T-cell (primary cell): ENCODE data around the gene DEFB131B. TPM values are rescaled to one million over a fixed set of nuclear protein-coding genes. Genes with fewer than 3 reads are reported as not detected.
A peak's percentile ranks its signal among the peaks of the same experiment; 100 is the strongest.
"Not testable (repeated sequence)": the region's sequence is repeated elsewhere in the genome, so short reads cannot be mapped to it uniquely, and the experiment has no call there.

Source experiments
- ATAC-seq, 4 experiments: fragments of 200-7000 bp in 3 of 4; fragments of 150-1000 bp in 1 of 4; cut with Tn5 transposase; replicated peaks in 1 of 4; 1 replicate in 3 of 4; 2 replicates in 1 of 4; pipeline ENCODE4 v1.10.0; 2021; ENCODE audit warnings: moderate library complexity in 3 of 4, mild to moderate bottlenecking in 2 of 4, moderate number of reproducible peaks in 1 of 4
- CTCF ChIA-PET, 2 donors: fragments of 300-600 bp; sonication (Branson Sonifier 250); formaldehyde crosslinking; loops; one replicate each; lab custom pipeline; 2022; ENCODE audit warnings: antibody characterized with exemption in 2 of 2; lab: Charles Lee
- POLR2A ChIA-PET, 2 donors: fragments of 300-600 bp; sonication (Branson Sonifier 250); formaldehyde crosslinking; loops; one replicate each; lab custom pipeline; 2022; ENCODE audit warnings: antibody characterized with exemption in 2 of 2; lab: Charles Lee
- DNase-seq, 35 experiments: peaks; one replicate each; pipeline versions ENCODE4 v3.0.0 to v3.0.0-alpha.2; 2013 to 2023
- H3K27ac ChIP-seq: one replicate; pipeline ENCODE4 v1.5.1; 2013; ENCODE audit warnings: low read length
- H3K27me3 ChIP-seq, 2 experiments: replicated peaks in 1 of 2; 1 replicate in 1 of 2; 2 replicates in 1 of 2; pipeline versions ENCODE4 v1.6.1 to v1.7.0; 2013; ENCODE audit warnings: low read length in 1 of 2, mixed read lengths in 1 of 2; ENCODE audit not compliant: control insufficient read depth in 2 of 2, insufficient read depth in 2 of 2; ENCODE audit errors: extremely low read depth in 1 of 2
- H3K36me3 ChIP-seq, 2 donors: 1 replicate in 1 of 2; 2 replicates in 1 of 2; pipeline versions ENCODE4 v1.6.1 to v1.7.0; 2013; ENCODE audit warnings: low read length in 1 of 2; ENCODE audit not compliant: control insufficient read depth in 2 of 2, insufficient read depth in 1 of 2; ENCODE audit errors: extremely low read depth in 1 of 2
- H3K4me1 ChIP-seq, 2 experiments: 1 replicate in 1 of 2; 2 replicates in 1 of 2; pipeline versions ENCODE4 v1.6.1 to v1.7.0; 2013; ENCODE audit warnings: low read length in 2 of 2, mixed read lengths in 1 of 2; ENCODE audit not compliant: insufficient read depth in 2 of 2, control insufficient read depth in 1 of 2; ENCODE audit errors: extremely low read depth in 1 of 2
- H3K4me3 ChIP-seq, 2 donors: 1 replicate in 1 of 2; 2 replicates in 1 of 2; pipeline versions ENCODE4 v1.5.1 to v1.7.0; 2013; ENCODE audit warnings: mild to moderate bottlenecking in 2 of 2, low read length in 1 of 2, moderate library complexity in 1 of 2; ENCODE audit not compliant: control insufficient read depth in 1 of 2; ENCODE audit errors: extremely low read depth in 1 of 2
- H3K9me3 ChIP-seq: 2 replicates; pipeline ENCODE4 v1.7.0; 2013
- H3K27ac Mint-ChIP-seq, 2 donors: one replicate each; pipeline ENCODE4 v1.8.0; 2020 to 2021; ENCODE audit warnings: mild to moderate bottlenecking in 2 of 2, mixed read lengths in 2 of 2
- H3K27me3 Mint-ChIP-seq, 2 donors: one replicate each; pipeline ENCODE4 v1.8.0; 2021 to 2022; ENCODE audit warnings: mixed read lengths in 2 of 2
- H3K36me3 Mint-ChIP-seq: one replicate; pipeline ENCODE4 v1.8.0; 2021; ENCODE audit warnings: mixed read lengths
- H3K4me1 Mint-ChIP-seq, 3 donors: one replicate each; pipeline ENCODE4 v1.8.0; 2020 to 2022; ENCODE audit warnings: mixed read lengths in 3 of 3, mild to moderate bottlenecking in 1 of 3
- H3K4me3 Mint-ChIP-seq, 3 donors: one replicate each; pipeline ENCODE4 v1.8.0; 2020 to 2022; ENCODE audit warnings: mild to moderate bottlenecking in 3 of 3, mixed read lengths in 3 of 3, moderate library complexity in 3 of 3
- H3K9me3 Mint-ChIP-seq, 3 donors: one replicate each; pipeline ENCODE4 v1.8.0; 2020 to 2022; ENCODE audit warnings: mixed read lengths in 3 of 3
- WGBS: methylation state at CpG from one replicate; pipeline ENCODE4 v1.1.5; 2013; ENCODE audit warnings: missing lambda C conversion rate; ENCODE audit not compliant: insufficient coverage; 5-methylcytosine and 5-hydroxymethylcytosine counted together
- total RNA-seq, 35 experiments: library from RNA in 6 of 35; stranded (reverse) in 6 of 35; fragments of 120-200 nt in 1 of 35; gene quantifications; one replicate each; pipeline versions ENCODE4 v1.2.1 to v1.2.4 and lab custom pipeline; 2013 to 2026

The DEFB131B gene
- total RNA-seq, 5 donors from 2014 or later (not counting 1 experiment from before 2014, with no cell fraction given): not detected

DNA sequence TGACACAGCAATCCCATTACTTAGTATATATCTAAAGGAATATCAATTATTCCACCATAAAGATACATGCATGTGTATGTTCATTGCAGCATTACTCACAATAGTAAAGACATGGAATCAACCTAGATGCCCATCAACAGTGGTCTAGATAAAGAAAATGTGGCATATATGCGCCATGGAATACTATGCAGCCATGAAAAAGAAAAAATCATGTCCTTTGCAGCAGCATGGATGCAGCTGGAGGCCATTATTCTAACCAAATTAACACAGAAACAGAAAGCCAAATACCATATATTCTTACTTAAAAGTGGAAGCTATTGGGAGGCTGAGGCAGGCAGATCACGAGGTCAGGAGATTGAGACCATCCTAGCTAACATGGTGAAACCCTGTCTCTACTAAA is 24.4 kb upstream of the DEFB131B start:
- CTCF ChIA-PET: not testable (repeated sequence)

DNA sequence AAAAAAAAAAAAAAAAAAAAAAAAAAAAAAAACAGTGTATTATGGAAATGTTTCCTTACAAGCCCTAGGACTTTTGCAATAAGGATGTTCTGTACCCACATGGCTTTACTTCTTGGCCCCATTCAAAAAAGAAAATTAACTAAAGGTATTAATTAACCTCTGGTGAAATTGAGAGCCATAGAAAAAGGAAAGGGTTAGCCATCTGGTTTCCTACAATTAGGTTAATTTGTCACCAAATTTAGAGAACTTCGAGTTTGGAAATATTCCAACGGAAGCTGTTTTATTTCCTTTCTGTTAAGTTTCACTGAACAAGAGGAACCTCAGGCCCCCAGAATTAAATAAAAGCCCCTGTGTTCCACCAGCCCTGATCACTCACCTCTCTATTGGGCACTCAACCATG is 22.4 kb upstream of the DEFB131B start:
- CTCF ChIA-PET, POLR2A ChIA-PET, H3K4me1 ChIP-seq, H3K4me1 Mint-ChIP-seq, H3K27me3 ChIP-seq, DNase-seq, H3K9me3 ChIP-seq, H3K36me3 ChIP-seq, ATAC-seq, H3K4me3 Mint-ChIP-seq, H3K4me3 ChIP-seq, H3K9me3 Mint-ChIP-seq, H3K27ac ChIP-seq, H3K27me3 Mint-ChIP-seq, H3K27ac Mint-ChIP-seq: not testable (repeated sequence)
- peaks cover 14% of the 10 kb centered on the region for H3K36me3 Mint-ChIP-seq
- no CpG with 5 or more reads among the region's 2 CpGs for WGBS

More for the DNA sequence above, 24.4 kb upstream of the DEFB131B start:
- peaks cover 17% of the 10 kb centered on the region for H3K36me3 Mint-ChIP-seq
- H3K9me3 ChIP-seq, H3K27me3 ChIP-seq, ATAC-seq, H3K4me1 ChIP-seq, H3K27ac Mint-ChIP-seq, POLR2A ChIA-PET, H3K36me3 ChIP-seq, H3K4me1 Mint-ChIP-seq, H3K4me3 ChIP-seq, DNase-seq, H3K27me3 Mint-ChIP-seq, H3K27ac ChIP-seq, H3K4me3 Mint-ChIP-seq: not testable (repeated sequence)
- no CpG with 5 or more reads among the region's 2 CpGs for WGBS
- H3K9me3 Mint-ChIP-seq: peaks cover 0 to 16% (median 12%) of the 10 kb centered on the region in 3 donors

DNA sequence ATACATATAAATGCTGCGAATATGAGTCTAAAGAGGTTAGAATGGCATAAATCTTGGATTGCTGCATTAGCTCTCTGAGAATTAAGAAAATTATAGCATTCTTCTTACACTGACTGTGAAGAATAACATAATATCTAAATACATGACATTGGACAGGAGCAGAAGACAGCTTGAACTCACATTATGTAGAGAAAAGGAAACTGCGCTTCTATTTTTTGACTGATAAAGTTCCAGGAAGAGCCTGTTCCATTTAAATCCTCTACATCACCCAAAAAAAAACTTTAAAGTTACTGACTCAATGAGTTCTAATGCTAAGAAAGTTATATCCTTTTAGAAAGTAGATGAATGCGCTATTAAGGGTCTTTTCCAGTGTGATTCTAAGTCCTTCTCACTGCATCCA is 17.4 kb upstream of the DEFB131B start:
- CTCF ChIA-PET, H3K4me3 Mint-ChIP-seq, H3K4me3 ChIP-seq, POLR2A ChIA-PET, H3K9me3 ChIP-seq, H3K27ac Mint-ChIP-seq, DNase-seq, H3K27ac ChIP-seq, H3K27me3 ChIP-seq, H3K4me1 Mint-ChIP-seq, H3K27me3 Mint-ChIP-seq, H3K9me3 Mint-ChIP-seq, H3K36me3 ChIP-seq, H3K4me1 ChIP-seq, H3K36me3 Mint-ChIP-seq, ATAC-seq: not testable (repeated sequence)
- no CpG with 5 or more reads among the region's 3 CpGs for WGBS

DNA sequence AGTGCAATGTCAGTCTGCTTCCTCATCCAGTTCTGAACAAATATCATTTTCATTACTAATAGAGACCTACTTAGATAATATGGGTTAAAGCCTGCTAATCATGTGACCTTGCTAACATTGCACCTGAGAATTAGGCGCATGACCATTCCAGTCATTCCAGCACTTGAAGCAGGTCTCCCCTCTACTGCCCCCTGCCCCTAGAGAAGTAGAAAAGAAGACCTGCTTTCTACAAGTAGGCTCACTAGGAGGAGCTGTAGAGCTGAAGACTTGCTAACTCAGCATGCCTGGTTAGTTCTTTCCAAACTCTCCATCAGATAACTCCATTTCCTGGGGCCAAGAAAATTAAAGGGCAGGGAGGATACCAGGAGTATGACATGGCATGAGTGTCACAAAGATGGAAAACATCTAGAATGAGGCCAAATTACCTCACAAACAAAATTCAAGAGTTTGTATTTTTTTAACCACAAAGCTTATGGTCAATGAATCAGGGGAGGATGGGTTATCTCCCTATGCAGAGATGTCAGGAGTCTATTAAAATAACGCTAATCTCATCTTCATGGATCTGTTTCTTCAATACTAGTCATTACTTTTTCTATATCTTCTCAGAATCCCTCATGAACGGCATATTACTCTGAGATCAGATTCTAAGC is 14.2 kb upstream of the DEFB131B start:
- CTCF ChIA-PET: interaction anchor here in 1 of 2 donors (0.6 kb wide), 1 partner anchor 68 kb away, joined by 3 read pairs; no protein-coding TSS in a partner anchor
- H3K36me3 Mint-ChIP-seq, H3K4me3 Mint-ChIP-seq, H3K27me3 Mint-ChIP-seq, H3K9me3 Mint-ChIP-seq, H3K4me3 ChIP-seq, H3K4me1 ChIP-seq, POLR2A ChIA-PET, H3K36me3 ChIP-seq, H3K27ac ChIP-seq, H3K27ac Mint-ChIP-seq, H3K9me3 ChIP-seq, H3K4me1 Mint-ChIP-seq, H3K27me3 ChIP-seq: not testable (repeated sequence)
- DNase-seq (peak in 9 of 35 experiments; percentile 2 to 47 (median 9)), ATAC-seq (peak; percentile 48 to 71 (median 62))
- 60% methylated on average over 2 of the region's 3 CpGs for WGBS

DNA sequence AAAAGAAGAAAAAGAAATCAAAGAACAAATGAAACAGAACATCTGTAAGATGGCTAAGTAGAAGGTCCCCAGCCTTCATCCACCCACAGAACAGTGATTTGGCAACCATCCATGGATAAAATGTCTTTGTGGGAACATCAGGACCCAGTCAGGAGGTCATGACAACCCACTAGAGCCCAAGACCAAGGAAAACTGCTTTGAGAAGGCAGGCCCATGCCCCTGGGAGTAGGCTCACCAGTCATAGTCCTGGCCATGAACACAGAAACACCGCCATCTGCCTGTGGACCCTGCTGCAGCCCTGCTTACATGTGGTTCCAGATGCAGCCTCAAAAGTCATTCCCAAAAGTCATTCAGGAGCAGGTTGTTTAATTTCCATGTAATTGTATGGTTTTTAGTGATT is 11.0 kb upstream of the DEFB131B start:
- H3K4me1 Mint-ChIP-seq, H3K27me3 Mint-ChIP-seq, H3K27me3 ChIP-seq, DNase-seq, H3K27ac ChIP-seq, ATAC-seq, H3K4me3 Mint-ChIP-seq, H3K36me3 ChIP-seq, POLR2A ChIA-PET, H3K9me3 ChIP-seq, H3K4me3 ChIP-seq, H3K4me1 ChIP-seq, H3K9me3 Mint-ChIP-seq, H3K27ac Mint-ChIP-seq: not testable (repeated sequence)
- WGBS: no CpG with 5 or more reads among the region's 1 CpG
- CTCF ChIA-PET: interaction anchor here in 1 of 2 donors (0.6 kb wide), 1 partner anchor 197 kb away, joined by 3 read pairs; no protein-coding TSS in a partner anchor
- H3K36me3 Mint-ChIP-seq: peaks cover 19% of the 10 kb centered on the region

DNA sequence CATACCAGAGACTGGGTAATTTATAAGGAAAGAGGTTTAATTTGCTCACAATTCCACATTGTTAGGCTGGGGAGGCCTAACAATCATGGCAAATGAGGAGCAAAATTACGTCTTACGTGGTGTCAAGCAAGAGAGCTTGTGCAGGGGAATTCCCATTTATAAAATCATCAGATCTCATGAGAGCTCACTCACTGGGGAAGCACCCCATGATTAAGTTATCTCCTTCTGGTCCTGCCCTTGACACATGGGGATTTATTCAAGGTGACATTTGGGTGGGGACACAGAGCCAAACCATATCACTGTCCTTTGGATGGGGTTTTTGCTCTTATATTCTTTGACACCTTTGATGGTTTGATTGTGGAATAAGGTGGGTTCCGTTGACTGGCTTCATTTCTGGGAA is 8.3 kb upstream of the DEFB131B start:
- H3K9me3 ChIP-seq, DNase-seq, H3K4me1 Mint-ChIP-seq, H3K27me3 Mint-ChIP-seq, H3K9me3 Mint-ChIP-seq, H3K4me3 ChIP-seq, H3K4me1 ChIP-seq, H3K36me3 ChIP-seq, CTCF ChIA-PET, H3K27ac ChIP-seq, H3K27me3 ChIP-seq, POLR2A ChIA-PET, H3K4me3 Mint-ChIP-seq, ATAC-seq, H3K27ac Mint-ChIP-seq: not testable (repeated sequence)
- peaks cover 22% of the 10 kb centered on the region for H3K36me3 Mint-ChIP-seq
- 40% methylated on average over 1 of the region's 3 CpGs for WGBS

DNA sequence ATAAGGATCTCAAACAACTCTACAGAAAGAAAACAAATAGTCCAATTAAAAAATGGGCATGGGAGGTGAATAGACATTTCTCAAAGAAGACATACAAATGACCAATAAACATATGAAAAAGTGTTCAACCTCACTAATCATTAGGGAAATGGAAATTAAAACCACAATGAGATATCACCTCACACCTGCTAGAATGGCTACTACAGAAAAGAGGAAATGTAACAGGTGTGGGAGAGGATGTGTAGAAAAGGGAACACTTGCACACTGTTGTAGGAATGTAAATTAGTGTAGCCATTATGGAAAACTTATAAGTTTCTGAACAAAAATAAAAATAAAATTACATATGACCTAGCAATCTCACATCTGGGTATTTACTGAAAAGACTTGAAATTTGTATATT is 7.6 kb upstream of the DEFB131B start:
- H3K4me1 Mint-ChIP-seq, H3K27me3 Mint-ChIP-seq, H3K27me3 ChIP-seq, H3K9me3 Mint-ChIP-seq, POLR2A ChIA-PET, H3K27ac Mint-ChIP-seq, H3K9me3 ChIP-seq, H3K4me3 Mint-ChIP-seq, CTCF ChIA-PET, ATAC-seq, H3K36me3 ChIP-seq, H3K4me3 ChIP-seq, H3K4me1 ChIP-seq, H3K27ac ChIP-seq, DNase-seq: not testable (repeated sequence)
- peaks cover 26% of the 10 kb centered on the region for H3K36me3 Mint-ChIP-seq
